Sigmoid colon (tissue), 7 donors: ENCODE measurements around the gene AURKB. TPM values are rescaled to one million over a fixed set of nuclear protein-coding genes. Genes with fewer than 3 reads are reported as not detected.
A peak's percentile ranks its signal among the peaks of the same experiment; 100 is the strongest.

Source experiments
- DNase-seq: peaks from one replicate; pipeline ENCODE4 v3.0.0-alpha.2; 2019
- H3K27ac ChIP-seq, 4 donors: fragments of 200-600 bp; sonication (generic); one replicate each; pipeline ENCODE4 v1.5.1; 2016 to 2019; ENCODE audit warnings: mild to moderate bottlenecking in 1 of 4
- H3K27me3 ChIP-seq, 3 donors: fragments of 200-600 bp; sonication (generic); one replicate each; pipeline ENCODE4 v1.5.1; 2019; ENCODE audit warnings: mild to moderate bottlenecking in 1 of 3
- H3K36me3 ChIP-seq, 4 donors: fragments of 200-600 bp; sonication (generic); one replicate each; pipeline ENCODE4 v1.5.1; 2016 to 2019
- H3K4me1 ChIP-seq, 4 donors: fragments of 200-600 bp; sonication (generic); one replicate each; pipeline ENCODE4 v1.5.1; 2017 to 2019
- H3K4me3 ChIP-seq, 4 donors: fragments of 200-600 bp; sonication (generic); one replicate each; pipeline ENCODE4 v1.5.1; 2017 to 2019; ENCODE audit warnings: mild to moderate bottlenecking in 2 of 4, moderate library complexity in 1 of 4
- H3K9me3 ChIP-seq, 4 donors: fragments of 200-600 bp in 3 of 4; sonication (generic) in 3 of 4; one replicate each; pipeline versions ENCODE4 v1.5.1 to v1.6.1; 2013 to 2019
- CTCF ChIP-seq, 4 experiments: fragments of 450-650 bp in 3 of 4; fragments of 200-600 bp in 1 of 4; IDR thresholded peaks; one replicate each; pipeline ENCODE4 v1.5.1; 2016 to 2019; ENCODE audit warnings: antibody characterized with exemption in 4 of 4, mild to moderate bottlenecking in 3 of 4, moderate library complexity in 2 of 4
- EP300 ChIP-seq, 4 donors: sonication (generic); formaldehyde crosslinking; IDR thresholded peaks; one replicate each; pipeline ENCODE4 v1.6.1; 2017; ENCODE audit warnings: antibody characterized with exemption in 4 of 4
- POLR2A ChIP-seq, 2 donors: fragments of 450-650 bp; IDR thresholded peaks; one replicate each; pipeline ENCODE4 v1.6.1; 2016; ENCODE audit warnings: antibody characterized with exemption in 2 of 2, mild to moderate bottlenecking in 2 of 2, moderate library complexity in 2 of 2
- POLR2AphosphoS5 ChIP-seq, 4 donors: sonication (generic); formaldehyde crosslinking; IDR thresholded peaks; one replicate each; pipeline ENCODE4 v1.6.1; 2017; ENCODE audit warnings: antibody characterized with exemption in 4 of 4
- WGBS, 2 donors: extraction: QIAGEN DNeasy Blood & Tissue Kit; methylation state at CpG; one replicate each; pipeline ENCODE4 v1.1.7; 2013; 5-methylcytosine and 5-hydroxymethylcytosine counted together
- intact Hi-C: fragments of 100-400 bp; cut with DNase I; formaldehyde crosslinking; loops from one replicate; pipeline ENCODE4 v1.15.1; 2023
- polyA plus RNA-seq, 3 donors: library from polyadenylated mRNA; stranded (reverse); fragments of 200-250 nt; gene quantifications; one replicate each; pipeline ENCODE4 v1.2.3, GENCODE V29; 2013
- total RNA-seq, 4 donors: library from RNA; depleted of rRNA; stranded (reverse); fragments of >200 nt; gene quantifications; one replicate each; pipeline ENCODE4 v1.1.0, GENCODE V29; 2016
- donor health status: healthy with polysubstance abuse.
- donor health status: Bipolar disorder and iron deficiency.
- donor health status: healthy.

The AURKB gene
- total and polyA plus RNA-seq, 7 donors, result 1.4 to 45.6 (median 3.3) TPM; not detected in 2

- TF ChIP-seq POLR2A (IDR thresholded peaks at IDR 0.05) (peak in 1 of 2 donors; percentile 33), EP300 (IDR thresholded peaks at IDR 0.05) (no peak), POLR2AphosphoS5 (IDR thresholded peaks at IDR 0.05) (peak; percentile 88 to 95 (median 93)), CTCF (IDR thresholded peaks at IDR 0.05) (peak in 2 of 4 experiments; percentile 18 to 29)
- Histone ChIP-seq H3K27me3 (no peaks in the 10 kb centered on the region), H3K27ac (peak within 1 kb of the TSS; percentile 98 to 100 (median 99)), H3K4me3 (peak within 1 kb of the TSS; percentile 83 to 99 (median 98)), H3K36me3 (peaks cover 0 to 21% (median 14%) of the 10 kb centered on the region in 4 donors), H3K9me3 (no peaks in the 10 kb centered on the region), H3K4me1 (peaks cover 0 to 61% (median 56%) of the 10 kb centered on the region in 4 donors)
- 1% methylated on average over 75 of the region's 75 CpGs for WGBS, 2 donors
- intact Hi-C loops, result loop anchor here (5.0 kb wide), 1 partner anchor 60 kb away; no protein-coding TSS in a partner anchor
- DNase-seq, result peak; percentile 92
Observed at GRCh38 chr17:8162233-8162996, 48.0 kb downstream of the AURKB start, which contains the start of gene VAMP2. Gene VAMP2, minus strand, starts transcription at chr17:8162948. Its CDS starts 69 bp downstream, at chr17:8162879.

GRCh38 chr17:8161289-8162232, 48.8 kb downstream of the AURKB start:
- DNase-seq, result peak; percentile 80
- peak overlapping the region; percentile 98 to 100 (median 99) for H3K27ac ChIP-seq
- H3K4me3 ChIP-seq, result peak overlapping the region; percentile 83 to 99 (median 98)
- no peaks in the 10 kb centered on the region for H3K27me3 ChIP-seq
- H3K9me3 ChIP-seq, result no peaks in the 10 kb centered on the region
- H3K36me3 ChIP-seq, result peaks cover 0 to 21% (median 14%) of the 10 kb centered on the region in 4 donors
- intact Hi-C loops, result loop anchor here (5.0 kb wide), 1 partner anchor 61 kb away; no protein-coding TSS in a partner anchor
- WGBS, 2 donors, result 54 to 62% methylated on average over 19 of the region's 19 CpGs
- TF ChIP-seq POLR2A (IDR thresholded peaks at IDR 0.05) (no peak), POLR2AphosphoS5 (IDR thresholded peaks at IDR 0.05) (no peak), EP300 (IDR thresholded peaks at IDR 0.05) (no peak), CTCF (IDR thresholded peaks at IDR 0.05) (no peak)
- peaks cover 0 to 67% (median 60%) of the 10 kb centered on the region in 4 donors for H3K4me1 ChIP-seq

- Histone ChIP-seq H3K4me1 (peaks cover 0 to 67% (median 60%) of the 10 kb centered on the region in 4 donors), H3K27ac (peak overlapping the region; percentile 98 to 100 (median 99)), H3K9me3 (no peaks in the 10 kb centered on the region), H3K4me3 (peak overlapping the region in 1 of 4 donors; percentile 99), H3K27me3 (no peaks in the 10 kb centered on the region), H3K36me3 (peaks cover 0 to 21% (median 14%) of the 10 kb centered on the region in 4 donors)
- DNase-seq, result peak; percentile 64
- TF ChIP-seq POLR2A (IDR thresholded peaks at IDR 0.05) (no peak), CTCF (IDR thresholded peaks at IDR 0.05) (no peak), POLR2AphosphoS5 (IDR thresholded peaks at IDR 0.05) (no peak), EP300 (IDR thresholded peaks at IDR 0.05) (no peak)
- WGBS, 2 donors, result 45 to 69% methylated on average over 5 of the region's 5 CpGs
- intact Hi-C loops, result loop anchor here (5.0 kb wide), 1 partner anchor 62 kb away; no protein-coding TSS in a partner anchor
Observed at GRCh38 chr17:8160741-8161221, 49.6 kb downstream of the AURKB start.

- intact Hi-C loops, result loop anchor here (5.0 kb wide), 1 partner anchor 62 kb away; no protein-coding TSS in a partner anchor
- TF ChIP-seq CTCF (IDR thresholded peaks at IDR 0.05) (no peak), POLR2AphosphoS5 (IDR thresholded peaks at IDR 0.05) (no peak), EP300 (IDR thresholded peaks at IDR 0.05) (no peak), POLR2A (IDR thresholded peaks at IDR 0.05) (no peak)
- no peaks in the 10 kb centered on the region for H3K27me3 ChIP-seq
- no peaks in the 10 kb centered on the region for H3K9me3 ChIP-seq
- peaks cover 0 to 67% (median 60%) of the 10 kb centered on the region in 4 donors for H3K4me1 ChIP-seq
- H3K4me3 ChIP-seq, result no peak overlapping the region
- H3K36me3 ChIP-seq, result peaks cover 0 to 21% (median 14%) of the 10 kb centered on the region in 4 donors
- WGBS, 2 donors, result 46 to 75% methylated on average over 4 of the region's 4 CpGs
- peak overlapping the region; percentile 98 to 100 (median 99) for H3K27ac ChIP-seq
- DNase-seq, result no peak
Observed at GRCh38 chr17:8160224-8160577, 50.2 kb downstream of the AURKB start.
